Measurements from ENCODE around the gene PEPD.

PEPD gene

GRCh38 chr19:33448159-33448516 is 73.5 kb downstream of the PEPD start:
- no peak for TF ChIP-seq SIN3A (IDR thresholded peaks at IDR 0.05; ENCODE audit: borderline replicate concordance, insufficient read depth, low read length)

DNA sequence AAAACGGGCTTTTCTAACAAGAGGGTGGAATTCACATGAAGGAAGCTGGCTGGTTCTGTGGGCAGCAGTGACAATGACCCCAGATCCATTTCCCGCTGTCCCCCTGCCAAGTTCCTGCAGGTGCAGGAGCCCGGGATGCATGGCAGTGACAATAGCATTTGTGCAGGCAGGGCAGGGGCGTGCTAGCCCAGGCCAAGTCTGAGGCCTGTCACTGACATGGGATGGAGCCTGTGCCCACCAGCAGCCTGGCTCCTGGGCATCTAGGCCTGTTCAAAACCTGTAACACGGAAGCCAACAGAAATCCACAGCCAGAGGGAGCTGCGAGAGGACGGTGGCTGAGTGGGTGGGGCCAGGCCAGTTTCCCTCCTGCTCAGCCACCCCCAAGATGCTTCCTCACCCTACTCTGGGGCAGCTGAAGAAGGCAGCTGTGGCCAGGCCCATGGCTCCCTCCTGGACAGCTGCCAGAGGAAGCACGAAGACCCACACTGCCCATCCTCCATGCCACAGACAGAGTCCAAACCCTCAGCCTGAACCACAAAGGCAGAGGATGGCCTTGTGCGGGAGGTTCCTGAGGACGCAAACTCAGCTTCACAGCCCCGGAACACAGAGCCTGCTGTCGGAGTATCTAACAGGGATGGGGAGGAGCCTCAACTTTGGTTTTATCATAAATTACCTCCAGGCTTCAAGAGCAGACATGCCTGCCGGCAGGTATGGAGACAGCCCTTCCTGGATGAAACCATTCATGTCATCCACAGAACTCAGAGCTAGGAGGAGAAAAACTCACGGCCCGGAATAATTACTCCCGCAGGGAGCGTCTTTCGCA is 74.0 kb downstream of the PEPD start:
- TF ChIP-seq FOXP2 (optimal IDR thresholded peaks at IDR 0.05; ENCODE audit: borderline replicate concordance, extremely low read depth, extremely low read length, insufficient read depth): no peak
- TF ChIP-seq POLR2AphosphoS5 (IDR thresholded peaks at IDR 0.05; ENCODE audit: low read depth, low read length): no peak
- no peak for TF ChIP-seq SIN3A (IDR thresholded peaks at IDR 0.05; ENCODE audit: borderline replicate concordance, insufficient read depth, low read length)
- TF ChIP-seq REST (IDR thresholded peaks at IDR 0.05; ENCODE audit: insufficient read depth in 1 of 2, low read depth in 2 of 2, low read length in 2 of 2): no peak
- no peak for TF ChIP-seq TAF1 (IDR thresholded peaks at IDR 0.05; ENCODE audit: borderline replicate concordance, insufficient read depth, low read length)

DNA sequence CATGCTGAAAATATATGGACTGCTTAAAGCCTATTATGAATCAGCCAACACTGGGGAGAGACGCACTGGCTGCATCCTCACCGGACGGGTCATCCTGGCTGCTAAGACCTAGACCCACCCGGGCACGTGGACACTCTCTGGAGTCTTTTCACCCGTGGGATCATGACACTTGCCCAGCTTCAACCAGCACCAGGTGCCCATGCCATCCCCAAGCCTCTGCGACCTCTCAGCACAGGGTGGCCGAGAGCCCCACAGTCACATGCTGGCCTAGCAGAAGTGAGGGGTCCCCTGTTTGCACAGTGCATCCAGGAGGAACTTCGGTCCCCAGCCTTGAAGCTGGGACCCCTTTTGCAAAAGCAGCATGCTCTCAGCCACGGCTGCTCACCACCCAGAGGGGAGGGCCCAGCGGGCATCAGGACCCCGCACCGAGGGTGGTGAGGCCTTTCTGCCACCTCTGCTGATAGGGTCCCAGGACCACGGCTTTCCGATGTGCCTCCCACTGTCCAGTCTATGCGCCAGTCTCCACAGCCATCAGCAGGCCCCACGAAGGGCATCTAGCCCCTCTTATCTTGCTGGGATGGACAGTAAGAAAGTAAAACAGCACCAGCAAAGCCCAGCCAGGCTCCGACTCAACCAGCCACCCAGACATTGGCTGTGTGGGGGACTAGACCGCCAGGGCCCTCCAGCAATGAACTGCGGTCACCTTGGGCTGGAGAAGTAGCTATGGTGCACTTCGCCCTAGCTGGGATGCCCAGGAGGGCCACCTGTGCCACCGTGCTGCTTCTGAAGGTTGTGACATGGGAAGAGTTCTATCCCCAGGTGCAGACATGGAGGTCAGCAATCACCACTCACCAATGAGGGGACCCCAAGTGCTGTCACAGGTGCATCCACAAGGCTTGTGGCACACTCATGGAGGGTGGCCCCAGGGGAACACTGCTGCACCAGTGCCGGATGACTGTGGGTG is 75.0 kb downstream of the PEPD start:
- TF ChIP-seq TAF1 (IDR thresholded peaks at IDR 0.05; ENCODE audit: borderline replicate concordance, insufficient read depth, low read length) (no peak), SIN3A (IDR thresholded peaks at IDR 0.05; ENCODE audit: borderline replicate concordance, insufficient read depth, low read length) (no peak), FOXP2 (optimal IDR thresholded peaks at IDR 0.05; ENCODE audit: borderline replicate concordance, extremely low read depth, extremely low read length, insufficient read depth) (no peak), REST (IDR thresholded peaks at IDR 0.05; ENCODE audit: insufficient read depth in 1 of 2, low read depth in 2 of 2, low read length in 2 of 2) (no peak), POLR2AphosphoS5 (IDR thresholded peaks at IDR 0.05; ENCODE audit: low read depth, low read length) (no peak)

GRCh38 chr19:33445442-33446329 is 75.9 kb downstream of the PEPD start:
- TF ChIP-seq FOXP2 (optimal IDR thresholded peaks at IDR 0.05; ENCODE audit: borderline replicate concordance, extremely low read depth, extremely low read length, insufficient read depth) (no peak), REST (IDR thresholded peaks at IDR 0.05; ENCODE audit: insufficient read depth in 1 of 2, low read depth in 2 of 2, low read length in 2 of 2) (no peak), SIN3A (IDR thresholded peaks at IDR 0.05; ENCODE audit: borderline replicate concordance, insufficient read depth, low read length) (no peak), POLR2AphosphoS5 (IDR thresholded peaks at IDR 0.05; ENCODE audit: low read depth, low read length) (no peak), TAF1 (IDR thresholded peaks at IDR 0.05; ENCODE audit: borderline replicate concordance, insufficient read depth, low read length) (no peak)

Measured in PFSK-1 (cell line).